ENCODE measurements around the gene FKBP7.

DNA sequence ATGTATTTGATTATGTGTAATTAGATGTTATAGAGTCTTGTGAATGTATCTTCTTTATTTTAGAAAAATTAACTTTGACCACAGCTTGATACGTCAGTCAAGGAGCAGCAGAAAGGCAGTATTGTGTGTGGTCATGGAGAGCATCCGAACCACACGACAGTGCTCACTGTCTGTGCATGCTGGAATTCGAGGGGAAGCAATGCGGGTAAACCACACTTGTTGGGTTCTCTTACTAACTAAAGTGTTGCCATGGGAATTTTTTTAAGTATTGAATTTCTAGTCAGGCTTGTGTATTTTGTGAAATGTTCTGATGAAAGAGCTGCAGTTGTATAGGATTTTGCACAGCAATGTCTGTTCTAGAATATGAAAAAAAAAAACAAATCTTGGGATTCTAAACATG is 22.5 kb downstream of the FKBP7 start:
- TF ChIP-seq TAF1 (IDR thresholded peaks at IDR 0.05; ENCODE audit: borderline replicate concordance, insufficient read depth, low read length) (no peak), POLR2AphosphoS5 (IDR thresholded peaks at IDR 0.05; ENCODE audit: low read depth, low read length) (no peak)

Data from PFSK-1 (cell line).